ENCODE data around the gene CKLF.

CKLF gene

GRCh38 chr16:66543541-66543940, 8.8 kb upstream of the CKLF start:
- Histone ChIP-seq H3K79me1 (ENCODE audit: low read length) (no peaks in the 10 kb centered on the region), H3K79me2 (ENCODE audit: control insufficient read depth, insufficient read depth, low read length, poor library complexity) (no peaks in the 10 kb centered on the region), H3K9ac (ENCODE audit: low read length) (no peak overlapping the region), H3K4me1 (ENCODE audit: control insufficient read depth in 1 of 2, insufficient read depth in 2 of 2, low read length in 2 of 2) (peaks cover 2 to 10% of the 10 kb centered on the region in 2 experiments), H4K12ac (ENCODE audit: low read depth, low read length) (no peak overlapping the region), H3K4ac (ENCODE audit: low read depth, low read length) (no peak overlapping the region), H2AK5ac (ENCODE audit: low read length) (no peak overlapping the region), H4K8ac (ENCODE audit: low read depth, low read length) (no peak overlapping the region), H2BK5ac (ENCODE audit: low read depth, low read length, poor library complexity) (no peak overlapping the region), H2BK120ac (ENCODE audit: insufficient read depth, low read length, poor library complexity) (no peak overlapping the region), H3K27me3 (ENCODE audit: insufficient read depth, low read length) (no peaks in the 10 kb centered on the region), H2AFZ (ENCODE audit: insufficient read depth, low read length, poor library complexity) (no peak overlapping the region), H2BK12ac (ENCODE audit: low read length) (no peak overlapping the region), H3K9me3 (ENCODE audit: insufficient read depth, low read depth, low read length) (peaks cover 3% of the 10 kb centered on the region), H3K18ac (ENCODE audit: low read length) (no peak overlapping the region), H3K27ac (ENCODE audit: low read depth, low read length) (no peak overlapping the region), H4K91ac (ENCODE audit: low read depth, low read length) (no peak overlapping the region), H3K36me3 (ENCODE audit: control insufficient read depth in 1 of 2, insufficient read depth in 2 of 2, low read length in 2 of 2) (peaks cover 0 to 4% of the 10 kb centered on the region in 2 experiments), H3K4me2 (ENCODE audit: low read length) (no peak overlapping the region), H3K23ac (ENCODE audit: low read length) (no peak overlapping the region), H3K4me3 (ENCODE audit: low read depth, low read length) (no peak overlapping the region), H3K14ac (ENCODE audit: low read length) (no peak overlapping the region)
- no CpG with 5 or more reads among the region's 6 CpGs for WGBS (ENCODE audit: extremely low coverage, insufficient coverage, insufficient read length)
- no peak for DNase-seq

- no peaks in the 10 kb centered on the region for H3K27me3 ChIP-seq (ENCODE audit: insufficient read depth, low read length)
- H2AK5ac ChIP-seq (ENCODE audit: low read length), result no peak overlapping the region
- H2AFZ ChIP-seq (ENCODE audit: insufficient read depth, low read length, poor library complexity), result no peak overlapping the region
- no peak overlapping the region for H3K23ac ChIP-seq (ENCODE audit: low read length)
- no peak overlapping the region for H3K9ac ChIP-seq (ENCODE audit: low read length)
- no peak overlapping the region for H3K4me3 ChIP-seq (ENCODE audit: low read depth, low read length)
- no peak overlapping the region for H2BK120ac ChIP-seq (ENCODE audit: insufficient read depth, low read length, poor library complexity)
- H3K36me3 ChIP-seq (ENCODE audit: control insufficient read depth in 1 of 2, insufficient read depth in 2 of 2, low read length in 2 of 2), result peaks cover 0 to 4% of the 10 kb centered on the region in 2 experiments
- DNase-seq, result no peak
- H2BK12ac ChIP-seq (ENCODE audit: low read length), result no peak overlapping the region
- H4K8ac ChIP-seq (ENCODE audit: low read depth, low read length), result no peak overlapping the region
- no peak overlapping the region for H4K91ac ChIP-seq (ENCODE audit: low read depth, low read length)
- H3K9me3 ChIP-seq (ENCODE audit: insufficient read depth, low read depth, low read length), result peaks cover 3% of the 10 kb centered on the region
- no peak overlapping the region for H3K27ac ChIP-seq (ENCODE audit: low read depth, low read length)
- H3K4me2 ChIP-seq (ENCODE audit: low read length), result no peak overlapping the region
- H3K18ac ChIP-seq (ENCODE audit: low read length), result no peak overlapping the region
- H4K12ac ChIP-seq (ENCODE audit: low read depth, low read length), result no peak overlapping the region
- no CpG with 5 or more reads among the region's 7 CpGs for WGBS (ENCODE audit: extremely low coverage, insufficient coverage, insufficient read length)
- no peak overlapping the region for H3K4ac ChIP-seq (ENCODE audit: low read depth, low read length)
- peaks cover under 1% of the 10 kb centered on the region for H3K79me1 ChIP-seq (ENCODE audit: low read length)
- no peaks in the 10 kb centered on the region for H3K79me2 ChIP-seq (ENCODE audit: control insufficient read depth, insufficient read depth, low read length, poor library complexity)
- peaks cover 3 to 10% of the 10 kb centered on the region in 2 experiments for H3K4me1 ChIP-seq (ENCODE audit: control insufficient read depth in 1 of 2, insufficient read depth in 2 of 2, low read length in 2 of 2)
- H2BK5ac ChIP-seq (ENCODE audit: low read depth, low read length, poor library complexity), result no peak overlapping the region
- no peak overlapping the region for H3K14ac ChIP-seq (ENCODE audit: low read length)
Measured at GRCh38 chr16:66544016-66544757, 8.2 kb upstream of the CKLF start.

GRCh38 chr16:66547101-66547989, 5.0 kb upstream of the CKLF start:
- peak overlapping the region; percentile 18 for H2AFZ ChIP-seq (ENCODE audit: insufficient read depth, low read length, poor library complexity)
- H3K9ac ChIP-seq (ENCODE audit: low read length), result no peak overlapping the region
- peaks cover 13% of the 10 kb centered on the region for H3K79me1 ChIP-seq (ENCODE audit: low read length)
- H3K27ac ChIP-seq (ENCODE audit: low read depth, low read length), result no peak overlapping the region
- H2AK5ac ChIP-seq (ENCODE audit: low read length), result no peak overlapping the region
- no peak overlapping the region for H2BK12ac ChIP-seq (ENCODE audit: low read length)
- H3K4me3 ChIP-seq (ENCODE audit: low read depth, low read length), result no peak overlapping the region
- H3K27me3 ChIP-seq (ENCODE audit: insufficient read depth, low read length), result no peaks in the 10 kb centered on the region
- H3K18ac ChIP-seq (ENCODE audit: low read length), result no peak overlapping the region
- peaks cover 3% of the 10 kb centered on the region for H3K9me3 ChIP-seq (ENCODE audit: insufficient read depth, low read depth, low read length)
- H4K8ac ChIP-seq (ENCODE audit: low read depth, low read length), result no peak overlapping the region
- H2BK5ac ChIP-seq (ENCODE audit: low read depth, low read length, poor library complexity), result no peak overlapping the region
- H3K14ac ChIP-seq (ENCODE audit: low read length), result no peak overlapping the region
- H3K36me3 ChIP-seq (ENCODE audit: control insufficient read depth in 1 of 2, insufficient read depth in 2 of 2, low read length in 2 of 2), result peaks cover 0 to 4% of the 10 kb centered on the region in 2 experiments
- no peak overlapping the region for H4K91ac ChIP-seq (ENCODE audit: low read depth, low read length)
- H3K23ac ChIP-seq (ENCODE audit: low read length), result no peak overlapping the region
- no CpG with 5 or more reads among the region's 5 CpGs for WGBS (ENCODE audit: extremely low coverage, insufficient coverage, insufficient read length)
- no peak overlapping the region for H3K4ac ChIP-seq (ENCODE audit: low read depth, low read length)
- H3K4me1 ChIP-seq (ENCODE audit: control insufficient read depth in 1 of 2, insufficient read depth in 2 of 2, low read length in 2 of 2), result peaks cover 10 to 12% of the 10 kb centered on the region in 2 experiments
- DNase-seq, result no peak
- H3K4me2 ChIP-seq (ENCODE audit: low read length), result no peak overlapping the region
- peaks cover 11% of the 10 kb centered on the region for H3K79me2 ChIP-seq (ENCODE audit: control insufficient read depth, insufficient read depth, low read length, poor library complexity)
- H4K12ac ChIP-seq (ENCODE audit: low read depth, low read length), result peak overlapping the region; percentile 36
- H2BK120ac ChIP-seq (ENCODE audit: insufficient read depth, low read length, poor library complexity), result no peak overlapping the region

- no peak for DNase-seq
- no peak overlapping the region for H2BK5ac ChIP-seq (ENCODE audit: low read depth, low read length, poor library complexity)
- no peaks in the 10 kb centered on the region for H3K27me3 ChIP-seq (ENCODE audit: insufficient read depth, low read length)
- no peak overlapping the region for H4K91ac ChIP-seq (ENCODE audit: low read depth, low read length)
- H3K4me1 ChIP-seq (ENCODE audit: control insufficient read depth in 1 of 2, insufficient read depth in 2 of 2, low read length in 2 of 2), result peaks cover 14 to 15% of the 10 kb centered on the region in 2 experiments
- no peak overlapping the region for H2AK5ac ChIP-seq (ENCODE audit: low read length)
- H3K18ac ChIP-seq (ENCODE audit: low read length), result no peak overlapping the region
- WGBS (ENCODE audit: extremely low coverage, insufficient coverage, insufficient read length), result no CpG with 5 or more reads among the region's 4 CpGs
- H3K79me2 ChIP-seq (ENCODE audit: control insufficient read depth, insufficient read depth, low read length, poor library complexity), result peaks cover 14% of the 10 kb centered on the region
- no peak overlapping the region for H3K14ac ChIP-seq (ENCODE audit: low read length)
- H2BK12ac ChIP-seq (ENCODE audit: low read length), result no peak overlapping the region
- H3K23ac ChIP-seq (ENCODE audit: low read length), result no peak overlapping the region
- H3K9me3 ChIP-seq (ENCODE audit: insufficient read depth, low read depth, low read length), result peaks cover 3% of the 10 kb centered on the region
- no peak overlapping the region for H3K4ac ChIP-seq (ENCODE audit: low read depth, low read length)
- H2BK120ac ChIP-seq (ENCODE audit: insufficient read depth, low read length, poor library complexity), result no peak overlapping the region
- H2AFZ ChIP-seq (ENCODE audit: insufficient read depth, low read length, poor library complexity), result no peak overlapping the region
- H3K4me3 ChIP-seq (ENCODE audit: low read depth, low read length), result no peak overlapping the region
- no peak overlapping the region for H4K12ac ChIP-seq (ENCODE audit: low read depth, low read length)
- H3K9ac ChIP-seq (ENCODE audit: low read length), result no peak overlapping the region
- no peak overlapping the region for H3K27ac ChIP-seq (ENCODE audit: low read depth, low read length)
- H4K8ac ChIP-seq (ENCODE audit: low read depth, low read length), result no peak overlapping the region
- no peak overlapping the region for H3K4me2 ChIP-seq (ENCODE audit: low read length)
- H3K79me1 ChIP-seq (ENCODE audit: low read length), result peaks cover 19% of the 10 kb centered on the region
- H3K36me3 ChIP-seq (ENCODE audit: control insufficient read depth in 1 of 2, insufficient read depth in 2 of 2, low read length in 2 of 2), result peaks cover 0 to 4% of the 10 kb centered on the region in 2 experiments
Measured at GRCh38 chr16:66548068-66548467, 4.3 kb upstream of the CKLF start.
